ENCODE data around the gene PPP6R1. TPM values are rescaled to one million over a fixed set of nuclear protein-coding genes. Genes with fewer than 3 reads are reported as not detected.

PPP6R1 gene
- total RNA-seq, 1 donor from 2014 or later: 30.4 TPM

DNA sequence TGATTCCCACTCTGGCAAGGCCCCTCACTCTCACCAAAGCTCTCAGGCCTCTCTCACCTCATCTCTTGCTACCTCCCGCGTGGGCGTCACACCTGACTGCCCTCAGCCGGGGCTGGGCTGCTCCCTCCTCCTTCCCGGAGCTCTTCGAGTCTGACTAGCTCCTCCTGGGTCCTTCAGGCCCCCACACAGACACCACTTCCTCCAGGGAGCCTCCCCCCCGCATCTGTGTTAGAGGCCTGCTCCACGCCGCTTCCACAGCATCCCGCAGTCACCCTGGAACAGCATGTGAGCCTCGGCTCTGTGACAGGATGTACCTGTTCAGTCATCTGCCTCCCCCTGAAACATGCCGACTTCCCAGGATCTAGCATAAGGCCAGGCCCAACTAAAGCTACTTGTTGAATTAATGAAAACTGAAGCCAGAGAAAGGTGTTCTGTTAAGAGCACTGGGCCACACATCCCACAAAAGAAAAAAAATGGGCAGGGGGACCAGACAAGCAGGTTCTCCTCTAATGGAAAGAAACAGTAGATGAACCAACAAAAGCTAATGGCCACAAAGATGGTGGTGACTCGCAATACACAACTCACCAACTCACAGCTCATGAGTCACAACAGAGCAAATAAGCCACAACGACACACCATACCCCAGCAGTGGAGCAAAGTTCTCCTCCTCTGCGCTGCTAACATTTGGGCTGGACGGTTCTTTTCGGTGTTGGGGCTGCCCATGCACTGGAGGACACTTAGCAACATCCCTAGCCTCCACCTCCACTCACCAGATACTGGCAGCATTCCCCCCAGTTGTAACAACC lies 3.0 kb downstream of the PPP6R1 start:
- Histone ChIP-seq H3K36me3 (no peaks in the 10 kb centered on the region), H3K9me3 (no peaks in the 10 kb centered on the region), H3K4me3 (peak overlapping the region; percentile 70 to 95), H3K27ac (peak overlapping the region; percentile 60), H3K4me1 (peaks cover 80% of the 10 kb centered on the region), H3K27me3 (no peaks in the 10 kb centered on the region)
- TF ChIP-seq POLR2AphosphoS5 (IDR thresholded peaks at IDR 0.05; ENCODE audit: insufficient read depth in 1 of 2, low read depth in 1 of 2): no peak
- TF ChIP-seq, protein P1, sequence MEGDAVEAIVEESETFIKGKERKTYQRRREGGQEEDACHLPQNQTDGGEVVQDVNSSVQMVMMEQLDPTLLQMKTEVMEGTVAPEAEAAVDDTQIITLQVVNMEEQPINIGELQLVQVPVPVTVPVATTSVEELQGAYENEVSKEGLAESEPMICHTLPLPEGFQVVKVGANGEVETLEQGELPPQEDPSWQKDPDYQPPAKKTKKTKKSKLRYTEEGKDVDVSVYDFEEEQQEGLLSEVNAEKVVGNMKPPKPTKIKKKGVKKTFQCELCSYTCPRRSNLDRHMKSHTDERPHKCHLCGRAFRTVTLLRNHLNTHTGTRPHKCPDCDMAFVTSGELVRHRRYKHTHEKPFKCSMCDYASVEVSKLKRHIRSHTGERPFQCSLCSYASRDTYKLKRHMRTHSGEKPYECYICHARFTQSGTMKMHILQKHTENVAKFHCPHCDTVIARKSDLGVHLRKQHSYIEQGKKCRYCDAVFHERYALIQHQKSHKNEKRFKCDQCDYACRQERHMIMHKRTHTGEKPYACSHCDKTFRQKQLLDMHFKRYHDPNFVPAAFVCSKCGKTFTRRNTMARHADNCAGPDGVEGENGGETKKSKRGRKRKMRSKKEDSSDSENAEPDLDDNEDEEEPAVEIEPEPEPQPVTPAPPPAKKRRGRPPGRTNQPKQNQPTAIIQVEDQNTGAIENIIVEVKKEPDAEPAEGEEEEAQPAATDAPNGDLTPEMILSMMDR (IDR thresholded peaks at IDR 0.05): no peak
- no peak for TF ChIP-seq POLR2A (IDR thresholded peaks at IDR 0.05)
- intact Hi-C loops (cut with DNase I): no loop called here
- DNase-seq (ENCODE audit: extremely low spot score in 2 of 2): no peak

DNA sequence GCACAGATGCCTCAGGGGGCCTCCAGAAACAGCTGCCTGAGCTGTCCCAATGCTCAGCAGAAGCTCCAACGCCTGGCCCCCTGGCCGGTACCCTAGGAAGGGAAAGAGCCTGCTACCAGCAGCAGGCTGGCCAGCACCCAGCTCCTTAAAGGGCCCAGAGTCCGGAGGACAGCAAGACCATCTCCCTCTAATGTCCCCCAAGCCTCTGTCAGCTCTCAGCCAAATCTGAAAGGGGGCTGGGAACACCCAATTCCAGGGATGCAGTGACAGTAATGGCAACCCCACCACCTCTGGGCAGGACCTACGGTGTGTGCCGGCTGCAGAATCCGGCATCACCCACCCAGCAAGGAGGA lies 4.2 kb downstream of the PPP6R1 start:
- Histone ChIP-seq H3K27me3 (no peaks in the 10 kb centered on the region), H3K4me3 (peak overlapping the region; percentile 27), H3K27ac (peak overlapping the region; percentile 60), H3K4me1 (peaks cover 84% of the 10 kb centered on the region), H3K36me3 (no peaks in the 10 kb centered on the region), H3K9me3 (no peaks in the 10 kb centered on the region)
- TF ChIP-seq, protein P1 (IDR thresholded peaks at IDR 0.05): no peak
- TF ChIP-seq POLR2AphosphoS5 (IDR thresholded peaks at IDR 0.05; ENCODE audit: insufficient read depth in 1 of 2, low read depth in 1 of 2): no peak
- TF ChIP-seq POLR2A (IDR thresholded peaks at IDR 0.05): no peak
- intact Hi-C loops (cut with DNase I): no loop called here
- DNase-seq (ENCODE audit: extremely low spot score in 2 of 2): no peak

DNA sequence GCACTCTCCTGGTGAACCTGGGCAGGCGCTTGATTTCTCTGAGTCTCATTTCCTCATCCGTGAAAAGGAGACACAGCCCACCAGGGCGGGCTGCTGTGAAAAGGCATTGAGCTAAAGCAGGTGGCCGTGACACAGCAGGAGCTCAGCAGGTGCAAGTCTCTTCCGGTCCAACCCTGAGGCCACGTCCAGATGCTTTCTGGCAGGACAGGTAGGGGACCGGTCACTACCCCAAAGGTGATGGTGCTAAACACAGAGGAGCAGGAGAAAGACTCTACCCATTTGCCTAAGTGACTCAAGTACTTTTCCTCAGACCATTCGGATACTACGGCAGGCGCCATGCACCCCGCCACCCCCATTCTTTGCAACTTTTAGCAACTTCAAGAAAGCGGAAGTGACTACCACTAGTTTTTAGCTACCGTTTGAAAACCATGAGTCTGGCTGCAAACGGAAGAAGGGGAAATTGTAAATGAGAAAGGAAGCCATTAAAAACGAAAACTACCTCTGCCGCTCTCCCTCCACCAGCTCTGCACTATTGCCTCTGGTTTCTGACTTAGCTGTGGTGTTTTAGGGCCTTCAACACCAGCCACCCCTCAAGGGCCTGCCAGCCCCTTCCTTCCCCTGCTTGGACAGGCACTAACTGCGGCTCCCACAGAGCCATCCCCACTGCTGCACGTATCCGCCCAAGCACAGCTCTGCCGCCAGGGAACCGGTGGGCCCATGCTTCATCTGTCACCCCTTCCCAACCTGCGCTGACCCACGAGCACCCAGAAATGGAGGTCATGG lies 4.8 kb downstream of the PPP6R1 start:
- no peaks in the 10 kb centered on the region for H3K9me3 ChIP-seq
- H3K27me3 ChIP-seq: no peaks in the 10 kb centered on the region
- peak overlapping the region; percentile 60 for H3K27ac ChIP-seq
- no peak for TF ChIP-seq POLR2A (IDR thresholded peaks at IDR 0.05)
- TF ChIP-seq, protein P1 (IDR thresholded peaks at IDR 0.05): no peak
- TF ChIP-seq POLR2AphosphoS5 (IDR thresholded peaks at IDR 0.05; ENCODE audit: insufficient read depth in 1 of 2, low read depth in 1 of 2): no peak
- DNase-seq (ENCODE audit: extremely low spot score in 2 of 2): no peak
- H3K4me1 ChIP-seq: peaks cover 88% of the 10 kb centered on the region
- intact Hi-C loops (cut with DNase I): no loop called here
- no peaks in the 10 kb centered on the region for H3K36me3 ChIP-seq
- peak overlapping the region; percentile 27 for H3K4me3 ChIP-seq

DNA sequence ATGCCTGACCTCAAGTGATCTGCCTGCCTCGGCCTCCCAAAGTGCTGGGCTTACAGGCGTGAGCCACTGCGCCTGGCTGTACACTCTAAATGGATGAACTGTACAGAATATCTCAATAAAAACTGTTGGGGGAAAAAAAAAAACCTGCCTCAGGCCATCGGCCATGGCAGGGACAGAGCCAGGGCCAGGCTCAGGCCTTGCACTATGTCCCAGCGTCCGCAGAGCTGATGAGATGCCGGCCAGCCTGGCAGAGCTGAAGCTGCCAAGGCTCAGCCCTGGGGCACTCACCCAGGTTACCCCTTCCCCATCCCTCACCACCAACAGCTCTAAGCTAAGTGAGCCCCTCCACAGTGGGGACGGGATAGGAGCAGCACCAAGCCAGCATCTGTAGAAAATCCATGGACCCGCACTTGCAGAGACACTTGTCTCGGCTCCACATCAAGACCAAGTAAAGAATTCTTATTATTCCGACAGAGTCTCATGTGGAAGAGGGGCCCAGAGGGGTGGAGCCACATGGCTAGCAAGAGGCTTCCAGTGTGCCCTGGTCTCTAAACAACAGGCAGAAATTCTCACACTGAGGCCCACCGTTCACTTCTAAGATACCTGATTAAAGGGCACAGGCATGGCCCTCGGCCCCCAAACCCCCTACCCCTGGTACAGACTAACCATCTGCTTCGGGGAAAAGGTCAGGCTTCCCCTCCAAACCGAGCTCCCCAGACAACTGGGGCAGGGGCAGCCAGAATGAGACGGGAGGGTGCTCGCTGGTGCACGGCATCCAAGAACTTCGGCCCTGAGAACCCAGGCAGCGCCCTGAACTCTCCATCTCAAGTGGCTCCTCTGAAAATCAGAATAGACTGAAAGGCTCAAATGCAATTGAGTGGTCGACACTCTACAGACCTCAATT lies 5.8 kb downstream of the PPP6R1 start:
- Histone ChIP-seq H3K27me3 (no peaks in the 10 kb centered on the region), H3K36me3 (no peaks in the 10 kb centered on the region), H3K4me3 (no peak overlapping the region), H3K9me3 (no peaks in the 10 kb centered on the region), H3K4me1 (peaks cover 88% of the 10 kb centered on the region), H3K27ac (no peak overlapping the region)
- DNase-seq (ENCODE audit: extremely low spot score in 2 of 2): no peak
- TF ChIP-seq, protein P1 (IDR thresholded peaks at IDR 0.05): no peak
- no peak for TF ChIP-seq POLR2A (IDR thresholded peaks at IDR 0.05)
- no peak for TF ChIP-seq POLR2AphosphoS5 (IDR thresholded peaks at IDR 0.05; ENCODE audit: insufficient read depth in 1 of 2, low read depth in 1 of 2)
- intact Hi-C loops (cut with DNase I): no loop called here

Data from vagina (tissue), 2 donors.